OCI-LY7 (cell line): ENCODE data around the gene MACROD2.

Experiments used
- EZH2phosphoT487 ChIP-seq: fragments of 200-600 bp; sonication (generic); IDR thresholded peaks from 2 replicates; pipeline ENCODE4 v1.6.1; 2018; ENCODE audit warnings: low read depth, borderline replicate concordance, mild to moderate bottlenecking, mixed run types, antibody characterized with exemption, low read length, moderate library complexity, mixed read lengths
- TF ChIP-seq, protein P1 (sequence below): fragments of 200-600 bp; sonication (generic); conservative IDR thresholded peaks from 2 replicates; pipeline ENCODE4 v1.5.1; 2014; ENCODE audit warnings: mild to moderate bottlenecking, antibody characterized with exemption, low read length, moderate library complexity, mixed read lengths

DNA sequence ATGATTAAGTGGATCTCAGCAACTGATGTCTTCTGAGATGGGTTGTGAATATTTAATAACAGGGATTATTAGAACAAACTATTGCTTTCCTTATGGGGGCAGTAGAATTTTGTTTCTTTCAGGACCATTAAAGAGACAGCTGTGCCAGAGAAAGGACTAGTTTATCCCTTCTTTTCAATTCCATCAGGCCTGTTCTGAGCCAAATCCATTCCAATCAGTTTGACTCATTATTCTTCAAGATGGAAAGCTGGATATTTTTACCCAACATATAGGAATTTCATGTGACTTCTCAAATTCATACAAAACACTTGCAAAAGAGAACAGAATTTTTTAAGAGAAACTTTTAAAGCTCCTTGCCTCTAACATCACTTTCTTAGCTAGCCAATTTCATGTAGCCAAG is 1064.1 kb downstream of the MACROD2 start:
- no peak for TF ChIP-seq EZH2phosphoT487
- TF ChIP-seq, protein P1, sequence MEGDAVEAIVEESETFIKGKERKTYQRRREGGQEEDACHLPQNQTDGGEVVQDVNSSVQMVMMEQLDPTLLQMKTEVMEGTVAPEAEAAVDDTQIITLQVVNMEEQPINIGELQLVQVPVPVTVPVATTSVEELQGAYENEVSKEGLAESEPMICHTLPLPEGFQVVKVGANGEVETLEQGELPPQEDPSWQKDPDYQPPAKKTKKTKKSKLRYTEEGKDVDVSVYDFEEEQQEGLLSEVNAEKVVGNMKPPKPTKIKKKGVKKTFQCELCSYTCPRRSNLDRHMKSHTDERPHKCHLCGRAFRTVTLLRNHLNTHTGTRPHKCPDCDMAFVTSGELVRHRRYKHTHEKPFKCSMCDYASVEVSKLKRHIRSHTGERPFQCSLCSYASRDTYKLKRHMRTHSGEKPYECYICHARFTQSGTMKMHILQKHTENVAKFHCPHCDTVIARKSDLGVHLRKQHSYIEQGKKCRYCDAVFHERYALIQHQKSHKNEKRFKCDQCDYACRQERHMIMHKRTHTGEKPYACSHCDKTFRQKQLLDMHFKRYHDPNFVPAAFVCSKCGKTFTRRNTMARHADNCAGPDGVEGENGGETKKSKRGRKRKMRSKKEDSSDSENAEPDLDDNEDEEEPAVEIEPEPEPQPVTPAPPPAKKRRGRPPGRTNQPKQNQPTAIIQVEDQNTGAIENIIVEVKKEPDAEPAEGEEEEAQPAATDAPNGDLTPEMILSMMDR, result no peak
